HL-60 (cell line): ENCODE data around the gene ALK.

Source experiments
- CTCF ChIP-seq: IDR thresholded peaks from one replicate; pipeline ENCODE4 v1.5.1; 2011; ENCODE audit warnings: low read length, control low read depth, inconsistent platforms; ENCODE audit not compliant: insufficient read depth
- GABPA ChIP-seq: IDR thresholded peaks from 2 replicates; pipeline ENCODE4 v1.6.1; 2012; ENCODE audit warnings: low read depth
- POLR2AphosphoS5 ChIP-seq: IDR thresholded peaks from 2 replicates; pipeline ENCODE4 v1.6.1; 2012; ENCODE audit warnings: low read depth
- REST ChIP-seq: IDR thresholded peaks from 2 replicates; pipeline ENCODE4 v1.6.1; 2012; ENCODE audit warnings: low read depth; ENCODE audit not compliant: insufficient replicate concordance
- SPI1 ChIP-seq: IDR thresholded peaks from 2 replicates; pipeline ENCODE4 v1.6.1; 2012; ENCODE audit warnings: low read depth, mild to moderate bottlenecking, borderline replicate concordance

- TF ChIP-seq CTCF (no peak), SPI1 (no peak), POLR2AphosphoS5 (no peak), REST (no peak), GABPA (no peak)
Observed at GRCh38 chr2:29182920-29183319, 738.5 kb downstream of the ALK start.
